B cell (primary cell): ENCODE results near the gene ANKRD62. TPM values are rescaled to one million over a fixed set of nuclear protein-coding genes. Genes with fewer than 3 reads are reported as not detected.
A peak's percentile ranks its signal among the peaks of the same experiment; 100 is the strongest.

Source experiments
- ATAC-seq: fragments of 200-7000 bp; cut with Tn5 transposase; one replicate; pipeline ENCODE4 v1.10.0; 2021; ENCODE audit warnings: low read depth, mild to moderate bottlenecking, moderate number of reproducible peaks, moderate library complexity
- CTCF ChIA-PET: fragments of 350-600 bp; sonication (Branson Sonifier 250); formaldehyde crosslinking; loops from one replicate; lab custom pipeline; 2021; ENCODE audit warnings: antibody characterized with exemption, inconsistent platforms; lab: Charles Lee
- POLR2A ChIA-PET: fragments of 350-600 bp; sonication (Branson Sonifier 250); formaldehyde crosslinking; loops from one replicate; lab custom pipeline; 2021; ENCODE audit warnings: antibody characterized with exemption; lab: Charles Lee
- DNase-seq: peaks from one replicate; pipeline ENCODE4 v3.0.0; 2013
- H2AFZ ChIP-seq: 2 replicates; pipeline ENCODE4 v1.6.1; 2012; ENCODE audit warnings: mild to moderate bottlenecking, low read depth, low read length; ENCODE audit not compliant: insufficient read depth, poor library complexity, severe bottlenecking
- H3K27ac ChIP-seq, 2 donors: 1 replicate in 1 of 2; 2 replicates in 1 of 2; pipeline ENCODE4 v1.5.1; 2012 to 2013; ENCODE audit warnings: low read length in 2 of 2, mild to moderate bottlenecking in 2 of 2, moderate library complexity in 1 of 2
- H3K27me3 ChIP-seq, 4 experiments: fragments of 200-600 bp in 1 of 4; sonication (generic) in 1 of 4; replicated peaks in 1 of 4; 1 replicate in 2 of 4; 2 replicates in 2 of 4; pipeline versions ENCODE4 v1.6.1 to v1.7.0; 2013 to 2016; ENCODE audit warnings: low read length in 3 of 4, mild to moderate bottlenecking in 2 of 4, mixed read lengths in 1 of 4, moderate library complexity in 1 of 4; ENCODE audit not compliant: insufficient read depth in 4 of 4, control insufficient read depth in 3 of 4; ENCODE audit errors: control extremely low read depth in 1 of 4
- H3K36me3 ChIP-seq, 2 experiments: replicated peaks in 1 of 2; 1 replicate in 1 of 2; 2 replicates in 1 of 2; pipeline versions ENCODE4 v1.6.1 to v1.7.1; 2013; ENCODE audit warnings: low read length in 1 of 2; ENCODE audit not compliant: insufficient read depth in 2 of 2, control insufficient read depth in 1 of 2; ENCODE audit errors: control extremely low read depth in 1 of 2, extremely low read depth in 1 of 2
- H3K4me1 ChIP-seq, 2 donors: fragments of 200-600 bp in 1 of 2; sonication (generic) in 1 of 2; 1 replicate in 1 of 2; 2 replicates in 1 of 2; pipeline versions ENCODE4 v1.5.1 to v1.6.1; 2013 to 2017; ENCODE audit warnings: low read length in 2 of 2; ENCODE audit not compliant: control insufficient read depth in 2 of 2, insufficient read depth in 2 of 2
- H3K4me2 ChIP-seq: replicated peaks from 2 replicates; pipeline ENCODE3; 2012; ENCODE audit warnings: mild to moderate bottlenecking, low read depth, low read length; ENCODE audit not compliant: poor library complexity, severe bottlenecking
- H3K4me3 ChIP-seq, 5 experiments: fragments of 200-600 bp in 1 of 5; sonication (generic) in 1 of 5; 1 replicate in 3 of 5; 2 replicates in 2 of 5; pipeline versions ENCODE4 v1.5.1 to v1.7.0; 2011 to 2016; ENCODE audit warnings: low read length in 4 of 5, mild to moderate bottlenecking in 4 of 5, low read depth in 2 of 5, control low read depth in 1 of 5, moderate library complexity in 1 of 5; ENCODE audit not compliant: insufficient read depth in 1 of 5; ENCODE audit errors: control extremely low read depth in 1 of 5, extremely low read depth in 1 of 5
- H3K79me2 ChIP-seq: fragments of 200-600 bp; sonication (generic); one replicate; pipeline ENCODE4 v1.6.0; 2016; ENCODE audit warnings: low read length; ENCODE audit not compliant: control insufficient read depth, insufficient read depth
- H3K9ac ChIP-seq: fragments of 200-600 bp; sonication (generic); 2 replicates; pipeline ENCODE4 v1.6.1; 2017; ENCODE audit warnings: mild to moderate bottlenecking, low read length, moderate library complexity
- H3K9me3 ChIP-seq, 3 donors: one replicate each; pipeline versions ENCODE4 v1.6.1 to v1.7.1; 2013; ENCODE audit warnings: low read length in 2 of 3; ENCODE audit not compliant: control insufficient read depth in 2 of 3, insufficient read depth in 1 of 3; ENCODE audit errors: control extremely low read depth in 1 of 3
- H4K20me1 ChIP-seq: 2 replicates; pipeline ENCODE4 v1.6.0; 2012; ENCODE audit warnings: mild to moderate bottlenecking, low read length; ENCODE audit not compliant: insufficient read depth, control insufficient read depth, poor library complexity, severe bottlenecking
- H3K27ac Mint-ChIP-seq: one replicate; pipeline ENCODE4 v1.8.0; 2021; ENCODE audit warnings: mixed read lengths
- H3K27me3 Mint-ChIP-seq: one replicate; pipeline ENCODE4 v1.8.0; 2021; ENCODE audit warnings: mixed read lengths
- H3K4me1 Mint-ChIP-seq: one replicate; pipeline ENCODE4 v1.8.0; 2021; ENCODE audit warnings: mixed read lengths
- H3K4me3 Mint-ChIP-seq: one replicate; pipeline ENCODE4 v1.8.0; 2021; ENCODE audit warnings: mixed read lengths
- H3K9me3 Mint-ChIP-seq: one replicate; pipeline ENCODE4 v1.8.0; 2022; ENCODE audit warnings: mixed read lengths; ENCODE audit not compliant: insufficient read depth
- EZH2 ChIP-seq: IDR thresholded peaks from 2 replicates; pipeline ENCODE4 v1.6.1; 2012; ENCODE audit warnings: borderline replicate concordance, low read depth, mild to moderate bottlenecking, moderate library complexity, low read length; ENCODE audit not compliant: insufficient read depth, poor library complexity, severe bottlenecking
- WGBS: methylation state at CpG from one replicate; pipeline ENCODE4 v1.1.5; 2013; ENCODE audit warnings: missing lambda C conversion rate; ENCODE audit not compliant: insufficient coverage; 5-methylcytosine and 5-hydroxymethylcytosine counted together
- intact Hi-C: fragments of 100-400 bp; cut with micrococcal nuclease; formaldehyde crosslinking; loops from one replicate; pipeline ENCODE4 v1.10.0; 2022
- polyA plus RNA-seq: library from polyadenylated mRNA; depleted of rRNA; stranded (reverse); fragments of >200 nt; gene quantifications from 2 replicates; pipeline ENCODE4 v1.2.3, GENCODE V29; 2012
- total RNA-seq, 2 donors: library from RNA; stranded (reverse); fragments of 120-200 nt in 1 of 2; gene quantifications; 1 replicate in 1 of 2; 2 replicates in 1 of 2; pipeline versions ENCODE4 v1.2.3 to v1.2.4, GENCODE V29; 2013 to 2022
- TF ChIP-seq, protein P1 (sequence below): fragments of 200-600 bp; IDR thresholded peaks from one replicate; pipeline ENCODE4 v1.8.0; 2022; ENCODE audit warnings: antibody characterized with exemption, mild to moderate bottlenecking

ANKRD62 gene
- total and polyA plus RNA-seq, 2 donors (not counting 1 experiment from before 2014, with no cell fraction given): not detected

DNA sequence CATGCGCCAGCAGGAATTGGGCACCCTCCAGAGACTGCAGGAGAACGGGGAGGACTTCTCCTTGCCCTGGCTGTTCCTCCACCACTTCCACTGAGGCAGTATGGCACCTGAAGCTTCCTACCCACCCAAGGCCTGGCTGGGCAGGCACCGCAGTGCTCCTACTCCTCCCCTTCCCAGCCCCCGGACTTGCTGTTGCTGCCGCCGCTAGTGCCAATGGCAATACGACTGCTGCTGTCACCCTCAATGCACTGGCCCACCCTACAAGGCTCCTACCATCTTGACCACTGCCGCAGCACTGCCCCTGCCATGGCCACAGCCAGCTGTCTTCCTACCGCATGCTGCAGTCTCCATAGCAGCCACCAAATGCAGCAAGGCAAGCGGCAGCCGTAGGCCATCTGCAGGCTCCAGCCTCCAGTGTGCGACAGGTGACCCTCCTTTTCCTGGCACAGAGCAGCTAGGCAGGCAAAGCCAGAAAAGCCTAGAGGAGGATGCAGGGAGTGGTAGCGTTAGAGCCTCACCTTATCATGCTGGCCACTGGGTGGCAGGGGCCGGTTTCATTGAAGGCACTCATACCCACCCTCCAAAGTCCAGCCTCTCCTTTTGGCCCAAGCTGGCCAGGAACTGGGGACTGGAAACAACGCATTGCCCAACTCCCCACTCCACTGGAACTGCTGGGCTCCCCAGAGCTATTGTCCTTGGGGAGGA is 47.4 kb upstream of the ANKRD62 start:
- no peak overlapping the region for H2AFZ ChIP-seq
- ATAC-seq (no peak), DNase-seq (no peak)
- POLR2A ChIA-PET: no interaction called here
- peaks cover 0 to 3% (median 0%) of the 10 kb centered on the region in 4 experiments for H3K27me3 ChIP-seq
- CTCF ChIA-PET: no interaction called here
- no peak for TF ChIP-seq EZH2
- TF ChIP-seq, protein P1, sequence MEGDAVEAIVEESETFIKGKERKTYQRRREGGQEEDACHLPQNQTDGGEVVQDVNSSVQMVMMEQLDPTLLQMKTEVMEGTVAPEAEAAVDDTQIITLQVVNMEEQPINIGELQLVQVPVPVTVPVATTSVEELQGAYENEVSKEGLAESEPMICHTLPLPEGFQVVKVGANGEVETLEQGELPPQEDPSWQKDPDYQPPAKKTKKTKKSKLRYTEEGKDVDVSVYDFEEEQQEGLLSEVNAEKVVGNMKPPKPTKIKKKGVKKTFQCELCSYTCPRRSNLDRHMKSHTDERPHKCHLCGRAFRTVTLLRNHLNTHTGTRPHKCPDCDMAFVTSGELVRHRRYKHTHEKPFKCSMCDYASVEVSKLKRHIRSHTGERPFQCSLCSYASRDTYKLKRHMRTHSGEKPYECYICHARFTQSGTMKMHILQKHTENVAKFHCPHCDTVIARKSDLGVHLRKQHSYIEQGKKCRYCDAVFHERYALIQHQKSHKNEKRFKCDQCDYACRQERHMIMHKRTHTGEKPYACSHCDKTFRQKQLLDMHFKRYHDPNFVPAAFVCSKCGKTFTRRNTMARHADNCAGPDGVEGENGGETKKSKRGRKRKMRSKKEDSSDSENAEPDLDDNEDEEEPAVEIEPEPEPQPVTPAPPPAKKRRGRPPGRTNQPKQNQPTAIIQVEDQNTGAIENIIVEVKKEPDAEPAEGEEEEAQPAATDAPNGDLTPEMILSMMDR: no peak
- H3K27ac Mint-ChIP-seq: no peak overlapping the region
- no peaks in the 10 kb centered on the region for H3K36me3 ChIP-seq
- H3K27me3 Mint-ChIP-seq: peaks cover 3% of the 10 kb centered on the region
- peaks cover 0 to 3% (median 0%) of the 10 kb centered on the region in 3 donors for H3K9me3 ChIP-seq
- intact Hi-C loops: no loop called here
- H3K79me2 ChIP-seq: no peaks in the 10 kb centered on the region
- no peak overlapping the region for H3K27ac ChIP-seq
- no peak overlapping the region for H3K9ac ChIP-seq
- no peak overlapping the region for H3K4me2 ChIP-seq
- H3K4me3 Mint-ChIP-seq: no peak overlapping the region
- no peaks in the 10 kb centered on the region for H4K20me1 ChIP-seq
- WGBS: 86% methylated on average over 15 of the region's 15 CpGs
- peaks cover 30% of the 10 kb centered on the region for H3K4me1 Mint-ChIP-seq
- H3K4me1 ChIP-seq: peaks cover 28 to 33% of the 10 kb centered on the region in 2 donors
- H3K4me3 ChIP-seq: no peak overlapping the region
- H3K9me3 Mint-ChIP-seq: no peaks in the 10 kb centered on the region

DNA sequence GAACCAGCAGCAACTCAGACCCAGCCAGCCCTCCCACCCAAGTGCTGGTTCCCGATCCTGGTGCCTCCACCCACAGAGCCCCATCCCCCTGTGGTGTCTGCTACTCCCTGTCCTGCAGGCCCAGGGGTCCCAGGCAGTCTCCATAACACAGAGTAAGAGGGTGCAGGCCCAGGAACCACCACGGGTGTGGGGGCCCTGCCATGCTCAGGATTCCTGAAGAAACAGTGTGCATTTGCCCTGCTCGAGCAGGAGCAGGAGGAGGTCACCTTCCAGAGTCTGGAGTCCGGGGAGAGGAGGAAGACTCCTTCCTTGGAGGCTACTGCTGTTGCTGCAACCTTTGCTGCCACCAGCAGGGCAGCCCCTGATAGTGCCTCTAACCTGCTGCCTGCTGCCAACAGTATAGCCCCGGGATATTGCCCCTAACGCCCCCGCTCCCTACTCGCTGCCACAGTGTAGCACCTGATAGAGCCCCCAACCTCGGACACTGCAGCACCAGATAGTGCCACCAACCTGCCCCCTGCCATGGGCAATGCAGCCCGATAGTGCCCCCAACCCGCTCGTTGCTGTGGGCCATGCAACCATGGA is 46.8 kb upstream of the ANKRD62 start:
- POLR2A ChIA-PET: no interaction called here
- CTCF ChIA-PET: no interaction called here
- H3K27ac Mint-ChIP-seq: peak overlapping the region; percentile 41

More for the DNA sequence above, 46.8 kb upstream of the ANKRD62 start:
- TF ChIP-seq, protein P1: no peak
- TF ChIP-seq EZH2: no peak
- H3K4me3 Mint-ChIP-seq: no peak overlapping the region
- no peak for ATAC-seq
- no peaks in the 10 kb centered on the region for H3K79me2 ChIP-seq
- H4K20me1 ChIP-seq: no peaks in the 10 kb centered on the region
- H2AFZ ChIP-seq: no peak overlapping the region
- H3K9me3 ChIP-seq: peaks cover 0 to 3% (median 0%) of the 10 kb centered on the region in 3 donors
- no peak overlapping the region for H3K27ac ChIP-seq
- peaks cover 0 to 3% (median 0%) of the 10 kb centered on the region in 4 experiments for H3K27me3 ChIP-seq
- peaks cover 3% of the 10 kb centered on the region for H3K27me3 Mint-ChIP-seq
- no peaks in the 10 kb centered on the region for H3K9me3 Mint-ChIP-seq
- no peak overlapping the region for H3K4me2 ChIP-seq
- H3K4me1 Mint-ChIP-seq: peaks cover 35% of the 10 kb centered on the region
- no peak for DNase-seq
- H3K4me1 ChIP-seq: peaks cover 28 to 34% of the 10 kb centered on the region in 2 donors
- H3K9ac ChIP-seq: no peak overlapping the region
- H3K4me3 ChIP-seq: no peak overlapping the region
- 94% methylated on average over 11 of the region's 12 CpGs for WGBS
- no peaks in the 10 kb centered on the region for H3K36me3 ChIP-seq
- intact Hi-C loops: no loop called here
